ENCODE data around the gene MOB3A.
A peak's percentile ranks its signal among the peaks of the same experiment; 100 is the strongest.
"Not testable (repeated sequence)": the region's sequence is repeated elsewhere in the genome, so short reads cannot be mapped to it uniquely, and the experiment has no call there.

MOB3A gene

DNA sequence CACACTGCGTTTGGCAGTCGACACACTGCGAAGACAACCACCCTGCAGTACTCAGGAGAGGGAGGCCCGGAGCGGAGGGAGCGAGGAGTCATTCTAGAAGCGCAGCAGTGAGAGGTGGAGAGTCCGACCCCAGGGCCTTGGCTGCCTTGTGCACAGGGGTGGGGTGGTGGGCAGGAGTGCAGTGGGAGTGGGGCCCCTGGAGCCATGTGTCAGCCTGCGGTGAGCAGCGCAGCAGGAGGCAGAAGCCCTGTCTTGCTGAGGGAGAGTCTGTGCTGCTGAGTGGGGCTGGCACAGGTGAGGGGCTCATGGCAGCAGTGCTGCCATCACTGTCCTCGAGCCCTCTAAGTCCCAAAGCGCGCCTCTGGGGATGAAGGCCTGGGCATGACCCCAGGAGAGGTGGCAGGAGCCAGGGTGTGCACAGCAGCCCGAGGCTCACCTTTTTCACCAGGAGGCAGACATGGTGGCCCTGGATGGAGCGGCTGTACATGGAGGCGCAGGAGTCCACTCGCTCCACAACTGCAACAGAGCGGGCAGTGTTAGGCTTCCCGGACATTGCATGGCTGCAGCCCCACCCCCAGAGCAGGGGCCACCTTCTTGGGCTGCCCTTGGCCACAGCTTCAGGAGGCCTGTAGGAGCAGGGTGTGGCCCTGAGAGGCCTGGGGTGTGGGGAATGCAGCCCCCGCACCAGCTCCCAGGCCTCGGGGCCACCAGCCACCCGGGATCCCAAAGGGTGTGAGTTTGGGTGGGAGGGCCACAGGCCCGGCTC is 12.3 kb upstream of the MOB3A start:
- DNase-seq (ENCODE audit: low read depth in 2 of 2), result no peak

- no peak for DNase-seq (ENCODE audit: low read depth in 2 of 2)
Measured at GRCh38 chr19:2103045-2103707, 7.0 kb upstream of the MOB3A start.

- DNase-seq (ENCODE audit: low read depth in 2 of 2), result no peak
Measured at GRCh38 chr19:2101417-2102335, 5.5 kb upstream of the MOB3A start.

DNA sequence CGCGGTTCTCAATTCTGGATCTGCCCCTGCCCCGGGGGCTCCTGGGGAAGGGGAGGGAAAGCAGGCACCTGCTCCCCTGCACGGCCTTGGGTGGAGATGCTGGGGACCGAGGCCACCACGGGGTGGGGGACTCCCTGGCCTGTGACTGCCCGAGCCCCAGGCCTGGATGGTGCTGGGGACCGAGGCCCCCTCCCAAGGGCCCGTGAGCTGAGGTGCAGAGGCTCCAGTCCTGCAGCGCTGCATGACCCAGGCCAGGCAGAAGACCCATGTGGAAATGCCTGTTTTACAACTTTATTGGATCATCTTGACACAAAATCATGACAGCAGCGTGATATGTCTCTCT is 4.6 kb upstream of the MOB3A start:
- DNase-seq (ENCODE audit: low read depth in 2 of 2), result no peak

DNA sequence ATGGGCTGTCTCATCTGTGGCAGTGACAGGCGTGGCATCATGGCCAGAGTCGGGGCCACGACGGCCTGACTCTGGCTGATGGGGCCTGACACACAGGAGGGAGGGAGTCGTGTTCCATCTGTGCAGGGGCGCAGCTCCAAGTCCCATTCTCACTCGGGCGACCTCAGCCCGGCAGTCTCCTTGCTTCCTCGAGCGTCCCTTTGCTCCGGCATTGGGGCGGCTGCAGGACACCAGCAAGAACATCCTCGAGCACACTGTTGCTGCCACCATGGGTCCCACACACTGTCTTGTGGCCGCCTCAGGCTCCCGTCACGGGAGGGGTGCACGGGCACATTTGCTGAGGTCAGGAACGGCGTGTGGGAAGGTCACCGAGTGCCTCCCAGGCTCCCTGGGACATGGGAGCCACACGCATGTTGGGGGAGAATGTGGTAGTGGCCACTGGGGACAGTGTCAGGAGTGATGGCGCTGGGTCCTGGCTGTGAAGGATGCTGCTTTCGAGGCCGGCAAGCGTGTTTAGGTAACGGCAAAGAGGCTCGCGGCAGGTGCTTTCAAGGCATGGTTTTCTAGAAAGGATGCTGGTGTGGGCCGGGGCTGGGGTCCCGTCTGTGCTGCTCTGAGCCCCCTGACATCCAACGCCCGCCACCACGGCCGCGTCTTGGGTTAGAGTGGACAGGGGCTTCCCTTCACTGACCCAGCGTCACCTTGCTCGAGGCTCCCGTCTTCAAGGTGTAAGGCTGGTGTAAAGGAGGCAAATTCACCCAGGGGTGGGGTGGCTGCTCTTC is 4.0 kb upstream of the MOB3A start:
- no peak for DNase-seq (ENCODE audit: low read depth in 2 of 2)

DNA sequence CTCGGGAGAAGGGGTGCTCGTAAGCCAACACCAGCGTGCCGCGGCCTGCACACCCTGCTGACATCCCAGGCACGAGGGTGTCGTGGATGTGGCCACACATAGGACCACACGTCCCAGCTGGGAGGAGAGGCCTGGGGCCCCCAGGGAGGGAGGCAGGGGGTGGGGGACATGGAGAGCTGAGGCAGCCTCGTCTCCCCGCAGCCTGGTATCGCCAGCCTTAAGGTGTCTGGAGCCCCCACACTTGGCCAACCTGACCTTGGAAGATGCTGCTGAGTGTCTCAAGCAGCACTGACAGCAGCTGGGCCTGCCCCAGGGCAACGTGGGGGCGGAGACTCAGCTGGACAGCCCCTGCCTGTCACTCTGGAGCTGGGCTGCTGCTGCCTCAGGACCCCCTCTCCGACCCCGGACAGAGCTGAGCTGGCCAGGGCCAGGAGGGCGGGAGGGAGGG is 3.0 kb upstream of the MOB3A start:
- DNase-seq (ENCODE audit: low read depth in 2 of 2), result no peak

GRCh38 chr19:2097886-2098327 is 1.8 kb upstream of the MOB3A start:
- DNase-seq (ENCODE audit: low read depth in 2 of 2), result no peak

GRCh38 chr19:2097203-2097885 is 1.2 kb upstream of the MOB3A start:
- DNase-seq (ENCODE audit: low read depth in 2 of 2), result peak in 1 of 2 donors; percentile 57

- peak; percentile 100 for DNase-seq (ENCODE audit: low read depth in 2 of 2)
Measured at GRCh38 chr19:2096480-2097202, 515 bp upstream of the MOB3A start, which contains the start of gene IZUMO4. TSS of gene IZUMO4 (plus strand) at chr19:2096915. CDS start at chr19:2096946, 31 bp downstream.

DNA sequence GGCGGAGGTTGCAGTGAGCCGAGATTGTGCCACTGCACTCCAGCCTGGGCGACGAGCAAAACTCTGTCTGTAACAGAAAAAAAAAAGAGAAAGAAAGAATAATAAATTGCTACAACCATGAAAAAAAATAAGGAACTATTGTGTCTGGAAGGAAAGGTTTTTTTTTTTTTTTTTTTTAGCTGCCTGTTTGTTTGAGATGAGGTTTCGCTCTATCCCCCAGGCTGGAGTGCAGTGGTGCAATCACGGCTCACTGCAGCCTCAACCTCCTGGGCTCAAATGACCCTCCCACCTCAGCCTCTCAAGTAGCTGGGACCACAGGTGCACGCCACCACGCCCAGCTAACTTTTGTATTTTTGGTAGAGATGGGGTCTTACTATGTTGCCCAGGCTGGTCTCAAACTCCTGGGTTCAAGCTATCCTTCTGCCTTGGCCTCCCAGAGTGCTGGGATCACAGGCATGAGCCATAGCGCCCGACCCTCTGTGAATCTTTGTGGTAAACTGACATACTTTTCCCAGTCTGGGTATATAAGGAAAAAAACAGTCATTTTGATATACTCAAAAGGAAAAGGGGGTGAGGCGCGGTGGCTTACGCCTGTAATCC is 4.1 kb downstream of the MOB3A start:
- DNase-seq (ENCODE audit: low read depth in 2 of 2), result not testable (repeated sequence)

DNA sequence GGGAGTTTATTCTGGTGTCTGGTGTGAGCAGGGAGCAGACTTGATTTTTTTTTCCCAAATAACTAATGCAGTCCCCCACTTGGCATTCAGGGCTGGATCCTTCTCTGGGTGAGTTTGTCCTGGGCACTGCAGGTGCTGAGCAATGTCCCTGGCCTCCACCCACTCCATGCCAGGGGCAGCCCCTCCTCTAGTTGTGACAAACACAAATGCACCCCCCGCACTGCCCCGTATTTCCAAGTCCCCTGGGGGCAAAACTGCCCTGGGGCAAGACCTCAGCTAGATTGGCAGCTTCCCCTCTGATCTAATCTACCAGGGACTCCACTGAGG is 6.4 kb downstream of the MOB3A start:
- DNase-seq (ENCODE audit: low read depth in 2 of 2), result no peak

- DNase-seq (ENCODE audit: low read depth in 2 of 2), result no peak
Measured at GRCh38 chr19:2089001-2089711, 7.0 kb downstream of the MOB3A start.

DNA sequence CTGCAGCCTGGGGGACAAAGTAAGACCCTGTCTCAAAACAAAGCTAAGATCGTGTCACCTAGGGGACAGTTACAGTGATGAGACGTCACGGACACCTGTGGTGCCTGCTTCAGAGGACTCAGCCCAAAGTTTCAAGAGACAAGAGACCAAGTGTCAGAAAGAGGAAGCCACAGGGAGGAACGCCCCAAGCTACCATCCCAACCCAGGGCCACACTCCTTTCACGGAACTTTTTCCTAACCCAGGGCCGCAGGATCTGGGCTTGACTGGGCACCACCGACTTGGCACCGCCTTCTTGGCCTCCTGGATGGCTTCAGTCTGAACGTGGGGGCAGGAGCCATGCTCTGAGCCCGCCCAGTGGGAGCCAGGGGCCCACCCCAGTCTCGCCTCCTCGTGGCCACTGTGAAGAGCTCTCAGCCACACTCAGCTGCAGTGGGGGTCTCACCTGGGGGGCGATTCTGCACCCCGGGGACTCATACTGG is 8.5 kb downstream of the MOB3A start:
- DNase-seq (ENCODE audit: low read depth in 2 of 2), result no peak

GRCh38 chr19:2086695-2087620 is 9.2 kb downstream of the MOB3A start:
- DNase-seq (ENCODE audit: low read depth in 2 of 2), result not testable (repeated sequence)

- peak; percentile 83 to 93 for DNase-seq (ENCODE audit: low read depth in 2 of 2)
Measured at GRCh38 chr19:2084993-2085720, 11.0 kb downstream of the MOB3A start.

DNA sequence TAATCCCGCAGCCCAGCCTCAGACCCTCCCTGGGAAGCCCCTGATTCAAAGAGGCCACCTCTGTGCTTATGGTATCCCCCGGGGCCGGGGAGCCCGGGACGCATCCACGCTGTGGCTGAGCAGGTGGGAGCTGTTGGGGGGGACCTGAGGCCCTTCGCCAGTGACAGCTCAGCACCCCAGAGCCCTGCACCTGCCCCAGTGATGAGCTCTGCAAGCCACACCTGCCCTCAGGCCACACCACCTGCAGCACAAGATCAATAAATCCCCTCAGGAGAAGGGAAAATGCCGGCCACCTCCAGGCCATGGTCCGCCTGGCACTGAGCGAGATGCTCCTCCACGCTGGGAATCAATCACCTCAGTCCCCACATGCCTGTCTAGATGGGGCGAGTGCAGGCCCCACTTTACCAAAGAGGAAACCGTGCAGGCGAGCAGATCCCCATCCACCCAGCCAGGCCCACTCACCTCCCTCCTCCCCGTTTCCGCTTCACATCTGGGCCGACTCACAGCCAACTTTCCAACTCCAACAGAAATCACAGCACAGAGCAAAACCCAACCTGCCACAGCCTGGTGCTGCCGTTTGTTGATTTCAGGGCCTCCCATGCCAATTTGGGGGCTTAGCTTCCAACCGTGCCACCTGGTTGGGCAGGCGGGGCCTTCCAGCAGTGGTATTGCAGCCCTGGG is 12.8 kb downstream of the MOB3A start:
- peak in 1 of 2 donors; percentile 55 for DNase-seq (ENCODE audit: low read depth in 2 of 2)
